Neural progenitor cell (in vitro differentiated cells): ENCODE data around the gene GLIPR1. TPM values are rescaled to one million over a fixed set of nuclear protein-coding genes. Genes with fewer than 3 reads are reported as not detected.

Source experiments
- DNase-seq: peaks from one replicate; pipeline ENCODE4 v3.0.0-alpha.2; 2016; ENCODE audit warnings: low spot score
- H2AFZ ChIP-seq: fragments of 200-600 bp; sonication (generic); replicated peaks from 2 replicates; pipeline ENCODE4 v1.6.1; 2016; ENCODE audit warnings: antibody characterized with exemption
- H3F3A ChIP-seq: fragments of 200-600 bp; sonication (generic); 2 replicates; pipeline ENCODE4 v1.6.1; 2016; ENCODE audit warnings: antibody characterized with exemption, low read depth
- H3K27ac ChIP-seq: fragments of 200-600 bp; sonication (generic); 2 replicates; pipeline ENCODE4 v1.5.1; 2016; ENCODE audit warnings: mild to moderate bottlenecking
- H3K27me3 ChIP-seq: fragments of 200-600 bp; sonication (generic); 2 replicates; pipeline ENCODE4 v1.6.1; 2016; ENCODE audit warnings: mild to moderate bottlenecking, moderate library complexity
- H3K36me3 ChIP-seq: fragments of 200-600 bp; sonication (generic); 2 replicates; pipeline ENCODE4 v1.5.1; 2016
- H3K4me1 ChIP-seq: fragments of 200-600 bp; sonication (generic); 2 replicates; pipeline ENCODE4 v1.6.1; 2016; ENCODE audit warnings: mixed run types
- H3K4me2 ChIP-seq: fragments of 200-600 bp; sonication (generic); 2 replicates; pipeline ENCODE4 v1.6.1; 2016
- H3K4me3 ChIP-seq: fragments of 200-600 bp; sonication (generic); 2 replicates; pipeline ENCODE4 v1.5.1; 2016
- H3K79me2 ChIP-seq: fragments of 200-600 bp; sonication (generic); 2 replicates; pipeline ENCODE4 v1.6.1; 2016; ENCODE audit warnings: low read depth
- H3K9ac ChIP-seq: fragments of 200-600 bp; sonication (generic); 2 replicates; pipeline ENCODE4 v1.6.1; 2016
- H3K9me3 ChIP-seq: fragments of 200-600 bp; sonication (generic); 2 replicates; pipeline ENCODE4 v1.5.1; 2016; ENCODE audit warnings: low read depth
- H4K20me1 ChIP-seq: fragments of 200-600 bp; sonication (generic); 2 replicates; pipeline ENCODE4 v1.6.1; 2016; ENCODE audit warnings: low read depth
- H3K27ac Mint-ChIP-seq: 3 replicates; pipeline ENCODE4 v1.8.0; 2021; ENCODE audit warnings: mixed read lengths
- H3K27me3 Mint-ChIP-seq: 2 replicates; pipeline ENCODE4 v1.8.0; 2022; ENCODE audit warnings: low read depth, mild to moderate bottlenecking, inconsistent platforms, moderate library complexity, mixed read lengths; ENCODE audit not compliant: insufficient read depth
- H3K36me3 Mint-ChIP-seq: 3 replicates; pipeline ENCODE4 v1.8.0; 2021; ENCODE audit warnings: mixed read lengths
- H3K4me1 Mint-ChIP-seq: 3 replicates; pipeline ENCODE4 v1.8.0; 2021; ENCODE audit warnings: mixed read lengths
- H3K4me3 Mint-ChIP-seq: 3 replicates; pipeline ENCODE4 v1.8.0; 2021; ENCODE audit warnings: mild to moderate bottlenecking, moderate library complexity, mixed read lengths
- H3K9me3 Mint-ChIP-seq: 3 replicates; pipeline ENCODE4 v1.8.0; 2020; ENCODE audit warnings: mixed read lengths
- CTCF ChIP-seq: fragments of 200-600 bp; sonication (generic); IDR thresholded peaks from 2 replicates; pipeline ENCODE4 v1.5.1; 2017; ENCODE audit warnings: antibody characterized with exemption, mild to moderate bottlenecking
- EZH2 ChIP-seq: fragments of 200-600 bp; sonication (generic); IDR thresholded peaks from 2 replicates; pipeline ENCODE4 v1.6.1; 2017; ENCODE audit warnings: antibody characterized with exemption, mild to moderate bottlenecking, moderate library complexity
- EZH2phosphoT487 ChIP-seq: fragments of 200-600 bp; sonication (generic); IDR thresholded peaks from 2 replicates; pipeline ENCODE4 v1.6.1; 2017; ENCODE audit warnings: antibody characterized with exemption
- total RNA-seq: library from RNA; depleted of rRNA; stranded (reverse); fragments of >200 nt; gene quantifications from 2 replicates; pipeline ENCODE4 v1.2.3, GENCODE V29; 2015; ENCODE audit warnings: low replicate concordance

GLIPR1 gene
- total RNA-seq, 1 donor from 2014 or later: 0.04 TPM

- H3K4me3 ChIP-seq: no peak overlapping the region
- no peaks in the 10 kb centered on the region for H3K9me3 Mint-ChIP-seq
Measured at GRCh38 chr12:75471902-75472890, 8.4 kb upstream of the GLIPR1 start.

GRCh38 chr12:75474116-75474515 is 6.4 kb upstream of the GLIPR1 start:
- no peak for DNase-seq
- Histone ChIP-seq H3K4me3 (no peak overlapping the region), H3K9ac (no peak overlapping the region), H3K36me3 (no peaks in the 10 kb centered on the region), H3K27ac (no peak overlapping the region), H3K4me2 (no peak overlapping the region), H3K79me2 (no peaks in the 10 kb centered on the region), H3K27me3 (no peaks in the 10 kb centered on the region), H3K4me1 (no peaks in the 10 kb centered on the region), H3F3A (no peaks in the 10 kb centered on the region), H4K20me1 (no peaks in the 10 kb centered on the region), H2AFZ (no peak overlapping the region), H3K9me3 (no peaks in the 10 kb centered on the region)
- TF ChIP-seq EZH2phosphoT487: no peak
- no peak for TF ChIP-seq CTCF
- no peak for TF ChIP-seq EZH2
- Mint-ChIP-seq H3K27ac (no peak overlapping the region), H3K4me3 (no peak overlapping the region), H3K4me1 (no peaks in the 10 kb centered on the region), H3K9me3 (no peaks in the 10 kb centered on the region), H3K27me3 (peaks cover 2% of the 10 kb centered on the region), H3K36me3 (no peaks in the 10 kb centered on the region)

More at GRCh38 chr12:75471902-75472890, 8.4 kb upstream of the GLIPR1 start:
- Histone ChIP-seq H4K20me1 (no peaks in the 10 kb centered on the region), H3K27ac (no peak overlapping the region), H3K27me3 (no peaks in the 10 kb centered on the region), H3K79me2 (no peaks in the 10 kb centered on the region), H3K4me2 (no peak overlapping the region), H3K4me1 (no peaks in the 10 kb centered on the region), H3F3A (no peaks in the 10 kb centered on the region), H2AFZ (no peak overlapping the region), H3K36me3 (no peaks in the 10 kb centered on the region), H3K9me3 (no peaks in the 10 kb centered on the region), H3K9ac (no peak overlapping the region)
- Mint-ChIP-seq H3K27me3 (peaks cover 2% of the 10 kb centered on the region), H3K4me1 (no peaks in the 10 kb centered on the region), H3K4me3 (no peak overlapping the region), H3K27ac (no peak overlapping the region), H3K36me3 (no peaks in the 10 kb centered on the region)
- no peak for TF ChIP-seq EZH2
- DNase-seq: no peak

- Histone ChIP-seq H3K9ac (no peak overlapping the region), H2AFZ (no peak overlapping the region), H3K9me3 (no peaks in the 10 kb centered on the region), H3K79me2 (no peaks in the 10 kb centered on the region), H4K20me1 (no peaks in the 10 kb centered on the region), H3F3A (no peaks in the 10 kb centered on the region), H3K36me3 (no peaks in the 10 kb centered on the region), H3K27me3 (no peaks in the 10 kb centered on the region), H3K4me1 (no peaks in the 10 kb centered on the region), H3K4me3 (no peak overlapping the region), H3K4me2 (no peak overlapping the region), H3K27ac (no peak overlapping the region)
- Mint-ChIP-seq H3K4me1 (peaks cover 6% of the 10 kb centered on the region), H3K4me3 (no peak overlapping the region), H3K36me3 (no peaks in the 10 kb centered on the region), H3K9me3 (no peaks in the 10 kb centered on the region), H3K27ac (no peak overlapping the region), H3K27me3 (peaks cover 4% of the 10 kb centered on the region)
- DNase-seq: no peak
- TF ChIP-seq EZH2 (no peak), CTCF (no peak), EZH2phosphoT487 (no peak)
Measured at GRCh38 chr12:75476071-75476470, 4.5 kb upstream of the GLIPR1 start.

- no peak overlapping the region for H3K4me3 Mint-ChIP-seq
- no peak overlapping the region for H3K27ac Mint-ChIP-seq
- H3K4me3 ChIP-seq: no peak overlapping the region
- H3K36me3 Mint-ChIP-seq: no peaks in the 10 kb centered on the region
- H3K9me3 ChIP-seq: no peaks in the 10 kb centered on the region
- no peaks in the 10 kb centered on the region for H3K36me3 ChIP-seq
- no peak for TF ChIP-seq EZH2
- TF ChIP-seq EZH2phosphoT487: no peak
- no peak for TF ChIP-seq CTCF
- no peaks in the 10 kb centered on the region for H3K9me3 Mint-ChIP-seq
- H3K79me2 ChIP-seq: no peaks in the 10 kb centered on the region
- H3K27me3 Mint-ChIP-seq: peaks cover 4% of the 10 kb centered on the region
- H3F3A ChIP-seq: no peaks in the 10 kb centered on the region
- no peak overlapping the region for H3K4me2 ChIP-seq
- no peak for DNase-seq
- no peaks in the 10 kb centered on the region for H3K27me3 ChIP-seq
- peaks cover 14% of the 10 kb centered on the region for H3K4me1 Mint-ChIP-seq
- H4K20me1 ChIP-seq: no peaks in the 10 kb centered on the region
- H3K27ac ChIP-seq: no peak overlapping the region
- no peak overlapping the region for H2AFZ ChIP-seq
- H3K4me1 ChIP-seq: no peaks in the 10 kb centered on the region
- H3K9ac ChIP-seq: no peak overlapping the region
Measured at GRCh38 chr12:75477137-75477536, 3.4 kb upstream of the GLIPR1 start.
